Adrenal gland (tissue), 12 donors: Measurements from ENCODE around the gene TMEM91. TPM values are rescaled to one million over a fixed set of nuclear protein-coding genes. Genes with fewer than 3 reads are reported as not detected.

Experiments used
- DNase-seq, 7 donors: peaks; one replicate each; pipeline ENCODE4 v3.0.0-alpha.2; 2019 to 2020
- H3K27ac ChIP-seq, 5 donors: fragments of 200-600 bp; sonication (generic) in 4 of 5; 1 replicate in 3 of 5; 2 replicates in 2 of 5; pipeline versions ENCODE4 v1.5.1 to v1.8.0; 2016 to 2020; ENCODE audit warnings: mild to moderate bottlenecking in 1 of 5
- H3K27me3 ChIP-seq: fragments of 200-600 bp; 2 replicates; pipeline ENCODE4 v1.8.0; 2021
- H3K36me3 ChIP-seq, 2 donors: fragments of 200-600 bp; replicated peaks in 1 of 2; 1 replicate in 1 of 2; 2 replicates in 1 of 2; pipeline versions ENCODE4 v1.5.1 to v1.8.0; 2018 to 2022
- H3K4me1 ChIP-seq, 2 donors: fragments of 200-600 bp; replicated peaks in 1 of 2; 1 replicate in 1 of 2; 2 replicates in 1 of 2; pipeline versions ENCODE4 v1.5.1 to v1.8.0; 2018 to 2021
- H3K4me3 ChIP-seq, 4 donors: fragments of 200-600 bp; sonication (generic) in 3 of 4; one replicate each; pipeline ENCODE4 v1.5.1; 2016 to 2018
- H3K9me3 ChIP-seq, 3 donors: fragments of 200-600 bp; sonication (generic) in 1 of 3; replicated peaks in 1 of 3; 1 replicate in 2 of 3; 2 replicates in 1 of 3; pipeline versions ENCODE4 v1.5.1 to v1.8.0; 2016 to 2021
- CTCF ChIP-seq, 6 experiments: fragments of 450-650 bp in 4 of 6; fragments of 200-600 bp in 2 of 6; sonication (generic) in 1 of 6; IDR thresholded peaks; 1 replicate in 5 of 6; 2 replicates in 1 of 6; pipeline versions ENCODE4 v1.5.1 to v1.8.0; 2016 to 2021; ENCODE audit warnings: antibody characterized with exemption in 6 of 6, mild to moderate bottlenecking in 2 of 6, moderate library complexity in 1 of 6
- POLR2A ChIP-seq, 2 donors: fragments of 450-650 bp; IDR thresholded peaks; one replicate each; pipeline ENCODE4 v1.6.1; 2017; ENCODE audit warnings: antibody characterized with exemption in 2 of 2, mild to moderate bottlenecking in 2 of 2, moderate library complexity in 1 of 2
- WGBS, 4 donors: extraction: QIAGEN DNeasy Blood & Tissue Kit in 2 of 4; methylation state at CpG; one replicate each; pipeline versions ENCODE4 v1.1.5 to v1.1.7; 2013 to 2017; 5-methylcytosine and 5-hydroxymethylcytosine counted together
- intact Hi-C, 2 donors: fragments of 100-400 bp; cut with DNase I; formaldehyde crosslinking; loops; one replicate each; pipeline versions ENCODE4 v1.14.1 to v1.15.0; 2022 to 2023
- polyA plus RNA-seq, 3 donors: library from polyadenylated mRNA; stranded (reverse); fragments of 200-250 nt in 2 of 3; fragments of 350-450 nt in 1 of 3; fragmentation: Illumina TruSeq in 1 of 3; extraction: RNeasy Lipid Tissue Mini Kit (QIAGEN cat#74804) in 1 of 3; gene quantifications; one replicate each; pipeline ENCODE4 v1.2.3, GENCODE V29; 2013 to 2014
- total RNA-seq, 9 donors: library from RNA; depleted of rRNA in 4 of 9; stranded (reverse); fragments of >200 nt in 4 of 9; fragments of 120-200 nt in 1 of 9; fragmentation: NEBNext Ultra II Directional in 1 of 9; extraction: Animal tissue kit (Norgen Biotek cat#: 25700) in 1 of 9; gene quantifications; one replicate each; pipeline versions ENCODE4 v1.1.0 to v1.2.4, GENCODE V29; 2013 to 2023
- donor health status: healthy with polysubstance abuse.
- donor health status: Bipolar disorder and iron deficiency.
- donor health status: DM: yes; HTN: yes; CAD: no.
- donor health status: DM: no; HTN: no; CAD: no.
- donor health status: DM: no; HTN: no; CAD: no.
- donor health status: DM: yes; HTN: yes; CAD: no.

TMEM91 gene
- total and polyA plus RNA-seq, 12 donors: 1.9 to 88.6 (median 9.6) TPM

DNA sequence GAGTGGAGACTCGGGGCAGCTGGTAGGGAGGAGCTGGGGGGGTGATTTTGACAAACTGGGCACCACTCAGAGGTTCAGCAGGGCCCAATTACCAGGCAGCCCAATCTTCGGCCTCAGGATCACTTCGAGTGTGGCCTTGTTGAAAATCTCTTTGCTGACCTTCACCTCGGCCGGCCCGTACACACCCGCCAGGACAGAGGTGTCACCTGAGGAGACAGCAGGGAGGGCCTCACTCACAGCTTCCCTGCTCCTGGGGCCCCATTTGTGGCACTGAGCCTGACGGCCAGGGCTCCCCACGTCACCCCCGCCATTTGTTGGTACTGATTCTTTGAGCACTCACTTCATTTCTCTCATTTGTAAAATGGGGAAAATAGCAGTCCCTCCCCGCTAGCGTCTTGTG lies 16.4 kb downstream of the TMEM91 start:
- TF ChIP-seq POLR2A (IDR thresholded peaks at IDR 0.05) (no peak), CTCF (IDR thresholded peaks at IDR 0.05) (no peak)
- WGBS, 4 donors: 46 to 66% (median 58%) methylated on average over 12 of the region's 12 CpGs
- peaks cover 0 to 29% of the 10 kb centered on the region in 2 donors for H3K36me3 ChIP-seq

GRCh38 chr19:41395355-41395754 lies 19.0 kb downstream of the TMEM91 start:
- Histone ChIP-seq H3K27ac (no peak overlapping the region), H3K9me3 (no peaks in the 10 kb centered on the region), H3K36me3 (peaks cover 0 to 13% of the 10 kb centered on the region in 2 donors), H3K4me3 (no peak overlapping the region), H3K27me3 (no peaks in the 10 kb centered on the region), H3K4me1 (peaks cover 20 to 26% of the 10 kb centered on the region in 2 donors)
- TF ChIP-seq POLR2A (IDR thresholded peaks at IDR 0.05) (no peak), CTCF (IDR thresholded peaks at IDR 0.05) (no peak)
- no peak for DNase-seq
- WGBS, 4 donors: 71 to 78% (median 73%) methylated on average over 6 of the region's 6 CpGs
- intact Hi-C loops: no loop called here

More for the DNA sequence above, 16.4 kb downstream of the TMEM91 start:
- intact Hi-C loops: loop anchor here in 1 of 2 donors (5.0 kb wide), 1 partner anchor 35 kb away; the partner anchor contains the start of gene B3GNT8
- Histone ChIP-seq H3K9me3 (no peaks in the 10 kb centered on the region), H3K27ac (no peak overlapping the region), H3K4me3 (no peak overlapping the region), H3K4me1 (peaks cover 10% of the 10 kb centered on the region in 2 donors), H3K27me3 (no peaks in the 10 kb centered on the region)
- peak in 3 of 7 donors; percentile 24 to 58 (median 39) for DNase-seq

DNA sequence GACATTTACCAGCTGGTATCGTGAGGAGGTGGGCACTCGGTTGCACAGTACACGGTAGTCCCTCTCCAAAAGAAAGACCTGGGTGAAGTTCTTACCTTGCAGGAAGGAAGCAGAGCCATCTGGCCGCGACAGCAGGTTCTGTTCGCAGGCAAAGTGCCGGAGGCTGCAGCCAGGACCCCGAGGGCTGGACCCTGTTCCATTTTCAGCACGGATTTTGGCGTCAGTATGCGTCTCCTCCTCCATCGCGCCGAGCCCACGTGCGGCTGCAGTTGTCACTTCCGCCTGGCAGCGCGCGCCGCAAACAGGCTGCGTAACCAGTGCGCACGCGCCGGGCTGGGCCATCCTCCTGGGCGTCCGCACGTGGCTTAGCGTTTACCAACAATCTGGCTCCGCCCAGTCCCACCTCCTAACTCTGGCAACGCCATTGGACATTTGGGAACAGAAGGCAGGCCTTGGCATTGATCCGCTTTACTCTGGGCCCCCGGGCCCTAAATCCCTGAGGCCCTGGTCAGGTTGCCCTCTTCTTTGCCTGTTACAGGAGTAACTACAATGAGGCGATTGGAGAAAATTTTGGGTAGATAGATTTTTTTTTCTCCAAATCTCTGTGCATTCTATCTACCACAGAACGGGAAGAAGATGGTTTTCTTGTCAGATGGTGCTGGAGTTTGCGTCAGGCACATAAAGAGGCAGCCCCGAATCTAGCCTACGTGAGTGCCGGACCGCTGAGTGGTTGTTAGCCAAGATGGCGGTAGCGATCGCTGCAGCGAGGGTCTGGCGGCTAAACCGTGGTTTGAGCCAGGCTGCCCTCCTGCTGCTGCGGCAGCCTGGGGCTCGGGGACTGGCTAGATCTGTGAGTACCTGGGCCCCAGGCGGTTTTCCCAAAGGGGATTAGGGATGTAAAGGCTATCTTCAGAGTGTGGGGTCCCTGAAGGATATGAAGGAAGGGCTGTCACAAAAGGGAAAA lies 21.0 kb downstream of the TMEM91 start, which contains the start of the genes BCKDHA and EXOSC5:
BCKDHA (plus strand) TSS at position 733 of the 964 bp plus-strand sequence; CDS start at position 743, 10 bp downstream.
EXOSC5 (minus strand) TSS at position 274 of the 964 bp plus-strand sequence; CDS start at position 243, 31 bp downstream.
- Histone ChIP-seq H3K27ac (peak within 1 kb of the TSS; percentile 32 to 95 (median 82)), H3K9me3 (no peaks in the 10 kb centered on the region), H3K4me1 (peaks cover 20 to 30% of the 10 kb centered on the region in 2 donors), H3K36me3 (no peaks in the 10 kb centered on the region), H3K27me3 (no peaks in the 10 kb centered on the region), H3K4me3 (peak within 1 kb of the TSS; percentile 34 to 95 (median 73))
- intact Hi-C loops: no loop called here
- WGBS, 4 donors: 0 to 1% (median 1%) methylated on average over 21 to 50 of the region's 50 CpGs
- TF ChIP-seq POLR2A (IDR thresholded peaks at IDR 0.05): peak in 1 of 2 donors; percentile 43
- TF ChIP-seq CTCF (IDR thresholded peaks at IDR 0.05): peak in 1 of 6 experiments; percentile 18
- DNase-seq: peak; percentile 99 to 100 (median 100)

DNA sequence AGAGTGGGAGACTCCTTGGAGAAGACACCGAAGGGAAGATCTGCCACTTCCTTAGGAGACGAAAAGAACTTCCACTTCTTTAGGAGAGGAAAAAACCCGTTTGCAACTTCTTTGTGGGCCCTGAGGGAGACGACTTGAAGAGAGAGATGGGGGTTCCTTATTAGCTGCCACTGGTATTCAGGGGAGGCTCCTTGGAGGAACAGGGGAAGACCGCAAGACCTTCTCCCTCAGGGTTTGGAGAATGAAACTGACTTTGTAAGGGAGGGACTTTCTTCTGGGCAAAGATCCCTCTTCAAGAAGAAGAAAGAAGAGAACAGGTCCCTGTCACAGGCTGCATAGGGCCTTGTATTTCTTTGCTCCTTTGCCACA lies 21.7 kb downstream of the TMEM91 start:
- TF ChIP-seq POLR2A (IDR thresholded peaks at IDR 0.05) (no peak), CTCF (IDR thresholded peaks at IDR 0.05) (no peak)
- no peaks in the 10 kb centered on the region for H3K27me3 ChIP-seq
- no peaks in the 10 kb centered on the region for H3K36me3 ChIP-seq
- H3K9me3 ChIP-seq: no peaks in the 10 kb centered on the region
- H3K4me1 ChIP-seq: peaks cover 20 to 26% of the 10 kb centered on the region in 2 donors
- DNase-seq: no peak
- WGBS, 4 donors: 0 to 2% (median 0%) methylated on average over 5 of the region's 5 CpGs
- peak overlapping the region; percentile 34 to 95 (median 73) for H3K4me3 ChIP-seq
- peak overlapping the region in 4 of 5 donors; percentile 68 to 95 (median 88) for H3K27ac ChIP-seq
- intact Hi-C loops: no loop called here
